SK-N-MC (cell line): ENCODE data around the gene KIF7.

Experiments used
- DNase-seq: peaks from one replicate; pipeline ENCODE4 v3.0.0-alpha.2; 2011; ENCODE audit warnings: low read depth, low spot score
- H3K27ac ChIP-seq: fragments of 200-600 bp; sonication (generic); 2 replicates; pipeline ENCODE4 v1.5.1; 2016; ENCODE audit warnings: mixed run types
- H3K36me3 ChIP-seq: fragments of 200-600 bp; sonication (generic); 2 replicates; pipeline ENCODE4 v1.6.1; 2017; ENCODE audit warnings: antibody characterized with exemption, low read length, mixed read lengths; ENCODE audit not compliant: insufficient read depth
- H3K4me3 ChIP-seq: fragments of 200-600 bp; sonication (generic); 2 replicates; pipeline ENCODE4 v1.5.1; 2016
- H3K9ac ChIP-seq: fragments of 200-600 bp; sonication (generic); 2 replicates; pipeline ENCODE4 v1.8.0; 2017; ENCODE audit warnings: mixed run types, mixed read lengths; ENCODE audit not compliant: insufficient read length
- H3K9me3 ChIP-seq: fragments of 200-600 bp; sonication (generic); 2 replicates; pipeline ENCODE4 v1.6.1; 2017; ENCODE audit warnings: low read depth, mild to moderate bottlenecking, antibody characterized with exemption, low read length, moderate library complexity, mixed read lengths
- EZH2 ChIP-seq: fragments of 200-600 bp; sonication (generic); IDR thresholded peaks from one replicate; pipeline ENCODE4 v1.6.1; 2017; ENCODE audit warnings: antibody characterized with exemption
- FOXP2 ChIP-seq: optimal IDR thresholded peaks from 2 replicates; pipeline ENCODE3; 2011; ENCODE audit warnings: mild to moderate bottlenecking, moderate library complexity; ENCODE audit not compliant: insufficient read depth; ENCODE audit errors: extremely low read length, control extremely low read depth
- POLR2AphosphoS5 ChIP-seq: IDR thresholded peaks from 2 replicates; pipeline ENCODE4 v1.6.1; 2012; ENCODE audit warnings: mild to moderate bottlenecking, low read depth, low read length, borderline replicate concordance

KIF7 gene

DNA sequence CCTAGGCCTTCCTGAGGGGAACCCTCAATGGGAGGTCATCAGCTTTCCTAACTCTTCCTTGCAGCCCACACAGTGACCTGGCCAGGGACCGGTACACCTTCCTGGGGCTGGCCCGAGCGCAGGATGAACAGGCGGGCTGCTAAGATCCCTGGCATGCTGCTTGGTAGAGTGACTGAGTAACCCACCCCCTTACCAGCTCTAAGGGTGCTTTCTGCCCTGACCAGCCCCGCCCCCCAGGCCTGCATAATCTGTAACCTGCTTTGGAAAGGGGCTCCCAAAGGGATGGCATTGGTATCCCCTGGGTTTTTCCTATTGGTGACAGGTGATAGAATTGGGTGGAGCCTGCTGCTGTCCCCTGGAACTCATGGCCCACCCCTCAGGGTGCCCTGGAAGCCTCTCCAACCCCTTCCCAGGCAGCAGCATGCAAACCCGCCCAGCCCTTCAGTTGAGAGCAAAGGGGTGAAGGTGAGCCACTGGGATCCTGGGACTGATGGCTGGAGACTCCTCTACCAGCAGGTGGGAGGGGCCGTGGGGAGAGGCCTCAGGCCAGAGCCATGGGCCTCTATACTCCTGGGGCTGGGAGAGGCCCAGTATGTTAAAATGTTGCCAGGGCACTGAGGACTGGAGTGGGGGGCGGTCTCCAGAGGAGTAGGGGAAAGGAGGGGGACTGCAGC, 11.1 kb upstream of the KIF7 start:
- Histone ChIP-seq H3K4me3 (no peak overlapping the region), H3K27ac (no peak overlapping the region), H3K36me3 (no peaks in the 10 kb centered on the region), H3K9me3 (no peaks in the 10 kb centered on the region), H3K9ac (no peak overlapping the region)
- TF ChIP-seq FOXP2: no peak
- no peak for TF ChIP-seq EZH2
- no peak for TF ChIP-seq POLR2AphosphoS5
- DNase-seq: no peak

- Histone ChIP-seq H3K27ac (no peak overlapping the region), H3K4me3 (no peak overlapping the region), H3K36me3 (no peaks in the 10 kb centered on the region), H3K9ac (no peak overlapping the region), H3K9me3 (no peaks in the 10 kb centered on the region)
- no peak for DNase-seq
- TF ChIP-seq EZH2 (no peak), POLR2AphosphoS5 (no peak), FOXP2 (no peak)
Observed at GRCh38 chr15:89665449-89666181, 10.3 kb upstream of the KIF7 start.

GRCh38 chr15:89664441-89665350, 9.4 kb upstream of the KIF7 start:
- Histone ChIP-seq H3K4me3 (no peak overlapping the region), H3K9ac (peak overlapping the region; percentile 57), H3K36me3 (no peaks in the 10 kb centered on the region), H3K9me3 (no peaks in the 10 kb centered on the region), H3K27ac (peak overlapping the region; percentile 73)
- TF ChIP-seq EZH2 (no peak), POLR2AphosphoS5 (no peak), FOXP2 (no peak)
- no peak for DNase-seq

DNA sequence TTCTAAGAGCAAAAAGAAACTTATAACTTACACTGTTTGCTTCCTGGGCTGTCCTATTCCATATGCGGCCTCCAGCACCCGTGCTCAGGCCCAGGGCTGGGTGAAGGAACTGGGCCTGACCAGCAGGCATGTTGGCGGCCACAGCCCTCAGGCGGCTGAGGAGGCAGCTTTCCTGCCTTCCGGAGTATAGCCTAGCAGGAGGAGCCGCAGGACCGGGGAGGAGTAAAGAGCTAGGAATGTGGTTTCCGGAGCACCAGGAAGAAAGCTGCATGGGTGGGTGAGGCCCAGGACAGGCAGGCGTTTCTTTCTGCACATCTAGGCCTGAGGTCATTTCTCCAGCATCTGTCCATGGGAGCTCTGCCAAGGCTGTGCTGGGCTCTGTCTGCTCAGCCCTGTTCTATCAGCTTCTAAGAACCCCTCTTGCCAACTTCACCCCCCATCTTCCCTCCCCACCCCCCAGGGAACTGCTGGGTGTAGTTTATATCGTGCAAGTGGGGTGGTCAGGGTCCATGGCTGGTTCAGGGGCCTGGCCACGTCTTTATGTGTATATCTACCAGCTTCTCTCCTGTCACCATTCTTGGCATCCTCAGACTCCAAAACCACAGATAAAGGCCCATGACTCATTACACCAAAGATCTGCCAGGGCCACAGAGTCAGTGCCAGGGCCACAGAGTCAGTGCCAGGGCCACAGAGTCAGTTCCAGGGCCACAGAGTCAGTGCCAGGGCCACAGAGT, 7.8 kb upstream of the KIF7 start:
- peak; percentile 37 for DNase-seq
- Histone ChIP-seq H3K27ac (peak overlapping the region; percentile 94), H3K36me3 (no peaks in the 10 kb centered on the region), H3K9me3 (no peaks in the 10 kb centered on the region), H3K9ac (peak overlapping the region; percentile 67), H3K4me3 (peak overlapping the region; percentile 64)
- TF ChIP-seq FOXP2 (no peak), POLR2AphosphoS5 (peak; percentile 62), EZH2 (no peak)

DNA sequence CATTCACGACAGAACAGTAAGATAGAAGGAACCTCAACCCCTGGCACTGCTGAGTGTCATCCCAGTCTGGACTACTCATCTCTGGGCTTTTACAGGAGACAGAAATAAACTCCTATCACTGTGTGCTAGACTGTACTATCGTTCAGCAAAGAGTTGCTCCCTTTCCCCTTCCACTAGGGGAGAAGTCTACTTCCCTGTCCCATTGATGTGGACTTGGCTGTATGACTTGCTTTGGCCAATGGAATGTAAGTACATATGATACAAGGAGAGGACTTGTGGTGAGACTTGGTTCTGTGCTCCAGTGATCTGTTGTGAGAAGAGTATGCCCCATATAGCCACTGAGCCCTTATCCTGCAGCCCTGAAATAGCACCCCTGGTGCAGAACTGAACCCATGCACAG, 5.3 kb upstream of the KIF7 start:
- no peak for DNase-seq
- TF ChIP-seq FOXP2 (no peak), POLR2AphosphoS5 (no peak), EZH2 (no peak)
- Histone ChIP-seq H3K36me3 (no peaks in the 10 kb centered on the region), H3K9ac (no peak overlapping the region), H3K9me3 (no peaks in the 10 kb centered on the region), H3K4me3 (no peak overlapping the region), H3K27ac (no peak overlapping the region)

DNA sequence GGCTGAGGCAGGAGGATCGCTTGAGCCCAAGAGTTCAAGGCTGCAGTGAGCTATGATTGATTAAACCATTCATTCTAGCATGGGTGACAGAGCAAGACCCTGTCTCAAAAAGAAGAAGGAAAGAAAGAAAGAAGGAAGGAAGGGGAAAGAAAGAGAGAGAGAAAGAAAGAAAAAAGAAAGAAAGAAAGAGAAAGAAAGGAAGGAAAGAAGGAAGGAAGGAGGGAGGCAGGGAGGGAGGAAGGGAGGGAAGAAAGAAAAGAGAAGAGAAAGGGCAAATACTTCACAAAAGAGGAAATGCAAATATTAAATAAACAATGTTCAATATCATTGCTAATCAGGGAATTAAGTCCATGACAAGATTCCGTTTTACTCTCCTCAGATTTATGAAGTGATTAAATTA, 4.0 kb upstream of the KIF7 start:
- H3K9me3 ChIP-seq: no peaks in the 10 kb centered on the region
- H3K27ac ChIP-seq: peak overlapping the region; percentile 40; the same call in 1 of the 2 replicates
- DNase-seq: no peak
- H3K9ac ChIP-seq: no peak overlapping the region
- no peak overlapping the region for H3K4me3 ChIP-seq
- no peak for TF ChIP-seq POLR2AphosphoS5
- TF ChIP-seq EZH2: no peak
- TF ChIP-seq FOXP2: no peak
- H3K36me3 ChIP-seq: no peaks in the 10 kb centered on the region

GRCh38 chr15:89657686-89658200, 2.5 kb upstream of the KIF7 start:
- no peaks in the 10 kb centered on the region for H3K9me3 ChIP-seq
- no peak for DNase-seq
- TF ChIP-seq FOXP2: no peak
- TF ChIP-seq EZH2: no peak
- no peak for TF ChIP-seq POLR2AphosphoS5
- H3K4me3 ChIP-seq: no peak overlapping the region
- peaks cover under 1% of the 10 kb centered on the region; the same call in 1 of the 2 replicates for H3K36me3 ChIP-seq
- peak overlapping the region; percentile 3 for H3K9ac ChIP-seq
- H3K27ac ChIP-seq: peak overlapping the region; percentile 60
